Common myeloid progenitor, CD34-positive (primary cell): ENCODE measurements around the gene PRAMEF33.
A peak's percentile ranks its signal among the peaks of the same experiment; 100 is the strongest.
"Not testable (repeated sequence)": the region's sequence is repeated elsewhere in the genome, so short reads cannot be mapped to it uniquely, and the experiment has no call there.

Source experiments
- CTCF ChIA-PET: fragments of 350-600 bp; sonication (Branson Sonifier 250); formaldehyde crosslinking; loops from one replicate; lab custom pipeline; 2021; ENCODE audit warnings: antibody characterized with exemption; lab: Charles Lee
- POLR2A ChIA-PET: fragments of 350-600 bp; sonication (Branson Sonifier 250); formaldehyde crosslinking; loops from one replicate; lab custom pipeline; 2021; ENCODE audit warnings: antibody characterized with exemption; lab: Charles Lee
- DNase-seq, 3 donors: peaks; one replicate each; pipeline versions ENCODE4 v3.0.0 to v3.0.0-alpha.2; 2013
- H3K27ac ChIP-seq, 2 experiments: 1 replicate in 1 of 2; 2 replicates in 1 of 2; pipeline ENCODE4 v1.7.0; 2013; ENCODE audit warnings: inconsistent platforms in 2 of 2, low read length in 2 of 2, mild to moderate bottlenecking in 2 of 2, low read depth in 1 of 2, moderate library complexity in 1 of 2; ENCODE audit not compliant: severe bottlenecking in 2 of 2, insufficient read depth in 1 of 2, poor library complexity in 1 of 2
- H3K27me3 ChIP-seq, 5 experiments: replicated peaks in 2 of 5; 1 replicate in 3 of 5; 2 replicates in 2 of 5; pipeline versions ENCODE4 v1.6.1 to v1.7.0; 2013; ENCODE audit warnings: low read length in 4 of 5, mild to moderate bottlenecking in 2 of 5, moderate library complexity in 2 of 5, inconsistent platforms in 1 of 5; ENCODE audit not compliant: insufficient read depth in 5 of 5, control insufficient read depth in 4 of 5
- H3K36me3 ChIP-seq, 4 experiments: 1 replicate in 2 of 4; 2 replicates in 2 of 4; pipeline versions ENCODE4 v1.6.1 to v1.7.0; 2013; ENCODE audit warnings: low read length in 3 of 4, control low read depth in 1 of 4, mild to moderate bottlenecking in 1 of 4; ENCODE audit not compliant: control insufficient read depth in 4 of 4, insufficient read depth in 4 of 4
- H3K4me1 ChIP-seq, 4 experiments: 1 replicate in 3 of 4; 2 replicates in 1 of 4; pipeline versions ENCODE4 v1.6.1 to v1.7.1; 2013; ENCODE audit warnings: low read length in 3 of 4, mild to moderate bottlenecking in 3 of 4, control low read depth in 1 of 4, inconsistent platforms in 1 of 4, moderate library complexity in 1 of 4; ENCODE audit not compliant: control insufficient read depth in 4 of 4, insufficient read depth in 4 of 4; ENCODE audit errors: control extremely low read depth in 1 of 4
- H3K4me3 ChIP-seq, 7 experiments: 1 replicate in 4 of 7; 2 replicates in 3 of 7; pipeline versions ENCODE4 v1.5.1 to v1.7.0; 2013; ENCODE audit warnings: mild to moderate bottlenecking in 7 of 7, low read length in 6 of 7, moderate library complexity in 6 of 7, inconsistent platforms in 2 of 7, low read depth in 2 of 7, control low read depth in 1 of 7; ENCODE audit not compliant: insufficient read depth in 4 of 7, control insufficient read depth in 1 of 7; ENCODE audit errors: extremely low read depth in 1 of 7
- H3K9me3 ChIP-seq, 5 experiments: 1 replicate in 4 of 5; 2 replicates in 1 of 5; pipeline versions ENCODE4 v1.6.1 to v1.7.1; 2013; ENCODE audit warnings: low read length in 4 of 5, mild to moderate bottlenecking in 2 of 5, inconsistent platforms in 1 of 5, low read depth in 1 of 5, moderate library complexity in 1 of 5; ENCODE audit not compliant: control insufficient read depth in 4 of 5, insufficient read depth in 2 of 5; ENCODE audit errors: control extremely low read depth in 1 of 5
- WGBS: methylation state at CpG from one replicate; pipeline ENCODE4 v1.1.5; 2013; ENCODE audit not compliant: insufficient coverage; 5-methylcytosine and 5-hydroxymethylcytosine counted together

The PRAMEF33 gene

GRCh38 chr1:13354475-13354874 is 51.1 kb downstream of the PRAMEF33 start:
- POLR2A ChIA-PET, H3K36me3 ChIP-seq, H3K27me3 ChIP-seq, CTCF ChIA-PET, H3K9me3 ChIP-seq, H3K27ac ChIP-seq, H3K4me1 ChIP-seq, DNase-seq, H3K4me3 ChIP-seq: not testable (repeated sequence)
- no CpG with 5 or more reads among the region's 9 CpGs for WGBS

GRCh38 chr1:13356774-13357173 is 53.4 kb downstream of the PRAMEF33 start:
- H3K27me3 ChIP-seq, H3K27ac ChIP-seq, H3K36me3 ChIP-seq, H3K4me1 ChIP-seq, POLR2A ChIA-PET, H3K4me3 ChIP-seq, CTCF ChIA-PET, H3K9me3 ChIP-seq: not testable (repeated sequence)
- 0% methylated on average over 4 of the region's 5 CpGs for WGBS
- peak; percentile 73 to 83 (median 82) for DNase-seq
